ENCODE data around the gene MICA.

MICA gene

GRCh38 chr6:31462964-31463870 is 59.8 kb downstream of the MICA start:
- peak; percentile 44 for DNase-seq

DNA sequence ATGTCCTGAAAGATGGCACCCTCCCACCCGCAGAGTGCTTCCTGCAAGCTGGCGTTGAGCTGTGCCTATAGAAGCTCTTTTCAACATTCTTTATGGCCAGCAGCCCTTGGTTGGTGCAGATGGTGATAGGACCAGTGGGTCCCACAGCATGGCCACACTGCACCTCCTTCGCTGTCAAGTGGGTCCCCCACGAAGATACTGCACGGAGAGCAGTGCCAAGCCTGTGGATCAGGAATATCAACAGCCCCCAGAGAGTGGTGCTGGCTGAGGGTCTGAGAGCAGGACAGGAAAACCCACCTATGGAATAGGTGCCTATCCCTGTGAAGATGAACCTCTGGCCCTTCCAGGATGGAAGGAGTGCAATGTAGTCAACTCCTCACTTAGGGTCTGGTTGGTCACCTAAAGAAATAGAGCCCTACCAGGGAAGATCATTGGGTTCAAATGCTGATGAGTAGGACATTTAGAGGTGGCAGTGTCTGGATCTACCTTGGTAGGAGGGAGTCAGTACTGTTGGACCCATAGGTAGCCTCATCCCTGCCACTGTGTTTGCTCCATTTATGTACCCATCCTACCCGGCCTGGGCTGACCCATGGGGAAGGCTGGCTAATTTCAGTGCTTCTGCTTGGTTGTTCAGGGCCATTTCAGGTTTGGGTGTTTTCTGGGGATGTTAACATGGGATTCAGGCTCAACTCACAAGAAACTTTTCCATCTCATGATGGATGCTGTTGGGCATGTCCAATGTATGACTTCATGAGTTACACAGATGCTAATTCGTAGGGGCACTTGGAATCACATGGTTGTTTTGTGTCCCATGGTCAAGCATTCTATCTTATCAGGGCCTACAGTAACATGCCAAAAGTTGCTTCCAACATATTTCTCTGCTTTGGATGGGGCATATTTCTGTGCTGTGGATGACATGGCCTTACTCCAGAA is 61.1 kb downstream of the MICA start:
- DNase-seq = no peak
